Natural killer cell (primary cell): ENCODE results near the gene GAN. TPM values are rescaled to one million over a fixed set of nuclear protein-coding genes. Genes with fewer than 3 reads are reported as not detected.
"Not testable (repeated sequence)": the region's sequence is repeated elsewhere in the genome, so short reads cannot be mapped to it uniquely, and the experiment has no call there.

ENCODE experiments used
- ATAC-seq, 3 donors: fragments of 150-1000 bp in 2 of 3; fragments of 200-7000 bp in 1 of 3; cut with Tn5 transposase; 1 replicate in 1 of 3; 2 replicates in 2 of 3; pipeline ENCODE4 v1.10.0; 2021; ENCODE audit warnings: mild to moderate bottlenecking in 2 of 3, moderate library complexity in 2 of 3
- DNase-seq, 2 donors: peaks; one replicate each; pipeline versions ENCODE4 v3.0.0 to v3.0.0-alpha.2; 2013 to 2021; ENCODE audit warnings: mixed read lengths in 1 of 2
- H3K27ac ChIP-seq: one replicate; pipeline ENCODE4 v1.5.1; 2013; ENCODE audit warnings: mild to moderate bottlenecking, low read length
- H3K27me3 ChIP-seq: one replicate; pipeline ENCODE4 v1.6.1; 2013; ENCODE audit warnings: low read length; ENCODE audit not compliant: control insufficient read depth, insufficient read depth
- H3K36me3 ChIP-seq: one replicate; pipeline ENCODE4 v1.6.1; 2013; ENCODE audit warnings: low read length; ENCODE audit not compliant: control insufficient read depth, insufficient read depth
- H3K4me1 ChIP-seq: one replicate; pipeline ENCODE4 v1.6.1; 2013; ENCODE audit warnings: low read length; ENCODE audit not compliant: control insufficient read depth, insufficient read depth
- H3K4me3 ChIP-seq: one replicate; pipeline ENCODE4 v1.5.1; 2013; ENCODE audit warnings: low read length
- H3K9me3 ChIP-seq: one replicate; pipeline ENCODE4 v1.6.1; 2013; ENCODE audit warnings: low read length; ENCODE audit not compliant: control insufficient read depth, insufficient read depth
- H3K27ac Mint-ChIP-seq, 2 donors: one replicate each; pipeline ENCODE4 v1.8.0; 2022; ENCODE audit warnings: mild to moderate bottlenecking in 2 of 2, mixed read lengths in 2 of 2, moderate library complexity in 1 of 2
- H3K27me3 Mint-ChIP-seq, 2 donors: one replicate each; pipeline ENCODE4 v1.8.0; 2022; ENCODE audit warnings: low read depth in 2 of 2, mixed read lengths in 2 of 2
- H3K36me3 Mint-ChIP-seq: one replicate; pipeline ENCODE4 v1.8.0; 2022; ENCODE audit warnings: mixed read lengths
- H3K4me1 Mint-ChIP-seq, 2 donors: one replicate each; pipeline ENCODE4 v1.8.0; 2022; ENCODE audit warnings: mixed read lengths in 2 of 2
- H3K4me3 Mint-ChIP-seq: one replicate; pipeline ENCODE4 v1.8.0; 2022; ENCODE audit warnings: mild to moderate bottlenecking, moderate library complexity, mixed read lengths
- H3K9me3 Mint-ChIP-seq, 2 donors: one replicate each; pipeline ENCODE4 v1.8.0; 2022; ENCODE audit warnings: mixed read lengths in 2 of 2
- WGBS: methylation state at CpG from one replicate; pipeline ENCODE4 v1.1.7; 2013; ENCODE audit warnings: missing lambda C conversion rate; ENCODE audit not compliant: insufficient coverage; 5-methylcytosine and 5-hydroxymethylcytosine counted together
- intact Hi-C: fragments of 100-400 bp; cut with micrococcal nuclease; formaldehyde crosslinking; loops from one replicate; pipeline ENCODE4 v1.14.2; 2022
- total RNA-seq, 4 donors: library from RNA; stranded (reverse); fragments of 120-200 nt in 1 of 4; gene quantifications; one replicate each; pipeline versions ENCODE4 v1.2.3 to v1.2.4, GENCODE V29; 2013 to 2022
- TF ChIP-seq, protein P1 (sequence below): fragments of 200-600 bp; IDR thresholded peaks from one replicate; pipeline ENCODE4 v1.8.0; 2022; ENCODE audit warnings: antibody characterized with exemption

The GAN gene
- total RNA-seq, 3 donors from 2014 or later (not counting 1 experiment from before 2014, with no cell fraction given) = 5.9 to 9.9 (median 7.3) TPM

DNA sequence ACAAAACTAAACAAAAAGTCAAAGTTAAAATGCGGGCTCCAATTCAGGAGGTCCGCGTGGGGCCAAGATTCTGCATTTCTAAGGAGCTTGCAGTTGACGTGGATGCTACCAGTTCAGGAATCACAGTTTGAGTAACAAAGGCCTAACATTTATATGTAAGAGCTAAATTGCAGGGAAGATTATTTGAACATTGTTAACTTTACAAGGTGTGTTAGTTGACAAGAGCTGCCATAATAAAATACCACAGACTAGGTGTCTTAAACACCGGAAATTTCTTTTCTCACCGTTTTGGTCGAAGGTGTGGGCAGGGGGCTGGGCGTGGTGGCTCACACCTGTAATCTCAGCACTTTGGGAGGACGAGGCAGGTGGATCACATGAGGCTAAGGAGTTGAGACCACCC, 105.0 kb downstream of the GAN start:
- TF ChIP-seq, protein P1, sequence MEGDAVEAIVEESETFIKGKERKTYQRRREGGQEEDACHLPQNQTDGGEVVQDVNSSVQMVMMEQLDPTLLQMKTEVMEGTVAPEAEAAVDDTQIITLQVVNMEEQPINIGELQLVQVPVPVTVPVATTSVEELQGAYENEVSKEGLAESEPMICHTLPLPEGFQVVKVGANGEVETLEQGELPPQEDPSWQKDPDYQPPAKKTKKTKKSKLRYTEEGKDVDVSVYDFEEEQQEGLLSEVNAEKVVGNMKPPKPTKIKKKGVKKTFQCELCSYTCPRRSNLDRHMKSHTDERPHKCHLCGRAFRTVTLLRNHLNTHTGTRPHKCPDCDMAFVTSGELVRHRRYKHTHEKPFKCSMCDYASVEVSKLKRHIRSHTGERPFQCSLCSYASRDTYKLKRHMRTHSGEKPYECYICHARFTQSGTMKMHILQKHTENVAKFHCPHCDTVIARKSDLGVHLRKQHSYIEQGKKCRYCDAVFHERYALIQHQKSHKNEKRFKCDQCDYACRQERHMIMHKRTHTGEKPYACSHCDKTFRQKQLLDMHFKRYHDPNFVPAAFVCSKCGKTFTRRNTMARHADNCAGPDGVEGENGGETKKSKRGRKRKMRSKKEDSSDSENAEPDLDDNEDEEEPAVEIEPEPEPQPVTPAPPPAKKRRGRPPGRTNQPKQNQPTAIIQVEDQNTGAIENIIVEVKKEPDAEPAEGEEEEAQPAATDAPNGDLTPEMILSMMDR = no peak
- H3K27ac Mint-ChIP-seq = no peak overlapping the region
- Histone ChIP-seq H3K27me3 (no peaks in the 10 kb centered on the region), H3K4me1 (peaks cover 4% of the 10 kb centered on the region), H3K4me3 (no peak overlapping the region), H3K27ac (no peak overlapping the region), H3K9me3 (no peaks in the 10 kb centered on the region), H3K36me3 (no peaks in the 10 kb centered on the region)
- H3K4me1 Mint-ChIP-seq = peaks cover 4 to 6% of the 10 kb centered on the region in 2 donors
- intact Hi-C loops = no loop called here
- 87% methylated on average over 9 of the region's 9 CpGs for WGBS
- DNase-seq (no peak), ATAC-seq (no peak)
- H3K36me3 Mint-ChIP-seq = no peaks in the 10 kb centered on the region
- H3K9me3 Mint-ChIP-seq = no peaks in the 10 kb centered on the region
- peaks cover 0 to 4% of the 10 kb centered on the region in 2 donors for H3K27me3 Mint-ChIP-seq
- H3K4me3 Mint-ChIP-seq = no peak overlapping the region

DNA sequence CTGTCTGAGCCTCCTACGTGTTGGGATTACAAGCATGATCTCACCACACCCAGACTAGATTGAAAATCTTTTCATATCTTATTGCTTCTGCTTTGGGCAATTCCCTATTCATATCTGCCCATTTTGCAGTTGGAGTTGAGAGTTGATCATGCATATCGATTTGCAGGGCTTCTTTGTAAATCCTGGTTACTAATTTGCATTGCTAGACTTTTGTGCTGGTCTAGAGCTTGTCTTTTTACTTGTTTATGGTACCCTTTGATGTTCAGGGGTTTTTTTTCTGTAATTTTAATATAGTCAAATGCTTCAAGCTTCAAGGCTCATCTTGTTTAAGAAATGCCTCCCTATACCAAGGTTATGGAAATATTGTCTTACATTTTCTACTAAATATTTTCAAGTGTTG, 106.4 kb downstream of the GAN start:
- TF ChIP-seq, protein P1 = no peak
- no peak for DNase-seq
- Mint-ChIP-seq H3K27ac (no peak overlapping the region), H3K27me3 (peaks cover 0 to 4% of the 10 kb centered on the region in 2 donors), H3K4me1 (peaks cover 7 to 9% of the 10 kb centered on the region in 2 donors), H3K36me3 (no peaks in the 10 kb centered on the region), H3K4me3 (no peak overlapping the region), H3K9me3 (no peaks in the 10 kb centered on the region)
- H3K36me3 ChIP-seq = no peaks in the 10 kb centered on the region
- no peaks in the 10 kb centered on the region for H3K27me3 ChIP-seq
- no peak overlapping the region for H3K4me3 ChIP-seq
- no peak for ATAC-seq
- no peak overlapping the region for H3K27ac ChIP-seq
- H3K9me3 ChIP-seq = no peaks in the 10 kb centered on the region
- intact Hi-C loops = no loop called here
- WGBS = 85% methylated on average over 2 of the region's 2 CpGs
- H3K4me1 ChIP-seq = peaks cover 10% of the 10 kb centered on the region

DNA sequence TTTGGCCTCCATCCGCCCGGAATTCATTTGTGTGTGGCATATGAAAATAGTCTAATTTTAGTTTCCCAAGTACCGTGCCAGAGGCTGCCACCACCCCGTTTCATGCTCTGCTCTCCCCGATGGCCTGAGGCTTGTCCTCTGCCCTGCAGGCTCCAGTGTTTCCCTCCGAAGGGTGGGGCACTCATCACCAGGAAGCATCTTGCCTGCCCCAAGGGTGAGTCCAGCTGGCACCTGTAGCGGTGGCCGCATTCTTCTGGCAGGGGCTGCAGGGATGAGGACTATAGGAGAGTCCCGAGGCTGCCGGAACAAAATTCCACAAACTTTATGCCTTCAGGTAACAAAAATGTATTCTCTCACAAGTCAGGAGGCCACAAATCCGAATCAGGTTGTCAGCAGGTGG, 106.8 kb downstream of the GAN start:
- Histone ChIP-seq H3K27me3 (no peaks in the 10 kb centered on the region), H3K27ac (no peak overlapping the region), H3K9me3 (no peaks in the 10 kb centered on the region), H3K36me3 (no peaks in the 10 kb centered on the region), H3K4me1 (peaks cover 10% of the 10 kb centered on the region), H3K4me3 (no peak overlapping the region)
- Mint-ChIP-seq H3K27me3 (peaks cover 0 to 4% of the 10 kb centered on the region in 2 donors), H3K36me3 (no peaks in the 10 kb centered on the region), H3K27ac (no peak overlapping the region), H3K4me3 (no peak overlapping the region), H3K4me1 (peaks cover 7 to 9% of the 10 kb centered on the region in 2 donors), H3K9me3 (no peaks in the 10 kb centered on the region)
- WGBS = 94% methylated on average over 9 of the region's 11 CpGs
- TF ChIP-seq, protein P1 = no peak
- intact Hi-C loops = no loop called here
- ATAC-seq (no peak), DNase-seq (no peak)

DNA sequence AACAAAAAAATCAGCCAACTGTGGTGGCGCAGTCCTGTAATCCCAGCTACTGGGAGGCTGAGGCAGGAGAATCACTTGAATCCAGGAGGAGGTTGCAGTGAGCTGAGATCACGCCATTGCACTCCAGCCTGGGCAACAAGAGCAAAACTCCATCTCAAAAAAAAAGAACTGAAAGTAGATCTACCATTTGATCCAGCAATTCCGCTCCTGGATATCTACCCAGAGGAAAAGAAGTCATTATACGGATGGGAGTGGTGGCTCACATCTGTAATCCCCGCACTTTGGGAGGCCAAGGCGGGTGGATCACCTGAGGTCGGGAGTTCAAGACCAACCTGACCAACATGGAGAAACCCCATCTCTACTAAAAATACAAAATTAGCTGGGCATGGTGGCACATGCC, 107.4 kb downstream of the GAN start:
- H3K9me3 ChIP-seq, H3K4me3 ChIP-seq, H3K4me1 ChIP-seq, H3K9me3 Mint-ChIP-seq, H3K36me3 ChIP-seq, H3K27ac ChIP-seq, DNase-seq, H3K27ac Mint-ChIP-seq, H3K27me3 ChIP-seq, H3K4me3 Mint-ChIP-seq, ATAC-seq, H3K36me3 Mint-ChIP-seq, H3K27me3 Mint-ChIP-seq, intact Hi-C loops: not testable (repeated sequence)
- 96% methylated on average over 7 of the region's 7 CpGs for WGBS
- H3K4me1 Mint-ChIP-seq = peaks cover 10 to 12% of the 10 kb centered on the region in 2 donors
